K562 (cell line): ENCODE results near the gene WDR93. TPM values are rescaled to one million over a fixed set of nuclear protein-coding genes. Genes with fewer than 3 reads are reported as not detected.

Experiments
- BHLHE40 ChIP-seq: IDR thresholded peaks from 2 replicates; pipeline ENCODE4 v1.6.1; 2011; ENCODE audit warnings: low read length, improper control_type of control experiment
- CBFA2T3 ChIP-seq: fragments of 450-650 bp; IDR thresholded peaks from 2 replicates; pipeline ENCODE4 v1.6.1; 2017
- CBX5 ChIP-seq: IDR thresholded peaks from 2 replicates; pipeline ENCODE4 v1.6.1; 2014; ENCODE audit warnings: low read depth, borderline replicate concordance
- CTCFL ChIP-seq: IDR thresholded peaks from 2 replicates; pipeline ENCODE4 v1.6.1; 2011; ENCODE audit warnings: borderline replicate concordance, low read depth, mild to moderate bottlenecking, moderate library complexity, low read length; ENCODE audit not compliant: insufficient read depth, poor library complexity, severe bottlenecking
- ESRRA ChIP-seq: fragments of 450-650 bp; IDR thresholded peaks from 2 replicates; pipeline ENCODE4 v1.6.1; 2014; ENCODE audit warnings: low read depth, mild to moderate bottlenecking, moderate library complexity, borderline replicate concordance
- HMGN3 ChIP-seq: IDR thresholded peaks from 2 replicates; pipeline ENCODE4 v1.6.1; 2011; ENCODE audit warnings: borderline replicate concordance, low read depth, mild to moderate bottlenecking, mixed read lengths, low read length; ENCODE audit not compliant: insufficient read length; ENCODE audit errors: extremely low read depth
- HNRNPUL1 ChIP-seq: fragments of 200-400 bp; formaldehyde crosslinking; IDR thresholded peaks from 2 replicates; pipeline ENCODE4 v1.6.1; 2017; ENCODE audit warnings: low read length
- KAT7 ChIP-seq: sonication (generic); formaldehyde crosslinking; IDR thresholded peaks from 2 replicates; pipeline ENCODE4 v1.8.0; 2022; ENCODE audit warnings: missing genetic modification reagents, mild to moderate bottlenecking, borderline replicate concordance
- KLF13 ChIP-seq: fragments of 450-650 bp; IDR thresholded peaks from 2 replicates; pipeline ENCODE4 v1.6.1; 2016; ENCODE audit warnings: missing genetic modification characterization, low read depth, mild to moderate bottlenecking, missing compliant biosample characterization, moderate library complexity, borderline replicate concordance
- MAFF ChIP-seq: IDR thresholded peaks from 2 replicates; pipeline ENCODE4 v1.6.1; 2012; ENCODE audit warnings: low read length, improper control_type of control experiment
- MAFG ChIP-seq: fragments of 450-650 bp; conservative IDR thresholded peaks from 2 replicates; pipeline ENCODE4 v1.6.1; 2016; ENCODE audit warnings: missing genetic modification characterization, missing compliant biosample characterization
- PHB2 ChIP-seq: fragments of 450-650 bp; IDR thresholded peaks from 2 replicates; pipeline ENCODE4 v1.6.1; 2017; ENCODE audit warnings: low read depth
- RCOR1 ChIP-seq, 2 experiments: IDR thresholded peaks; 2 replicates each; pipeline ENCODE4 v1.6.1; 2012; ENCODE audit warnings: low read depth in 2 of 2, low read length in 2 of 2, borderline replicate concordance in 1 of 2, improper control_type of control experiment in 1 of 2
- SMC3 ChIP-seq: conservative IDR thresholded peaks from 2 replicates; pipeline ENCODE4 v1.6.1; 2011; ENCODE audit warnings: low read depth, low read length, improper control_type of control experiment; ENCODE audit not compliant: insufficient read depth
- SNRNP70 ChIP-seq: fragments of 200-400 bp; formaldehyde crosslinking; optimal IDR thresholded peaks from 2 replicates; pipeline ENCODE3; 2017; ENCODE audit warnings: low read depth, low read length
- TFAM ChIP-seq: fragments of 250-450 bp; sonication (Bioruptor Pico); conservative IDR thresholded peaks from 2 replicates; pipeline ENCODE4 v1.5.0; 2021; ENCODE audit warnings: mild to moderate bottlenecking, moderate library complexity
- YY1 ChIP-seq, 3 experiments: IDR thresholded peaks; 2 replicates each; pipeline ENCODE4 v1.6.1; 2011; ENCODE audit warnings: low read length in 2 of 3, mild to moderate bottlenecking in 2 of 3, moderate library complexity in 2 of 3, borderline replicate concordance in 1 of 3, control low read depth in 1 of 3, low read depth in 1 of 3; ENCODE audit not compliant: insufficient read depth in 3 of 3, insufficient replicate concordance in 2 of 3, control insufficient read depth in 1 of 3, insufficient read length in 1 of 3; ENCODE audit errors: extremely low read depth in 1 of 3
- ZBTB8A ChIP-seq: fragments of 450-650 bp; IDR thresholded peaks from 2 replicates; pipeline ENCODE4 v1.6.1; 2018; ENCODE audit warnings: mild to moderate bottlenecking, moderate library complexity; ENCODE audit not compliant: partially characterized antibody
- ZNF165 ChIP-seq: fragments of 250-450 bp; sonication (Bioruptor Pico); IDR thresholded peaks from 2 replicates; pipeline ENCODE4 v1.4.0; 2020; ENCODE audit warnings: borderline replicate concordance
- ZNF217 ChIP-seq: sonication (generic); formaldehyde crosslinking; IDR thresholded peaks from 2 replicates; pipeline ENCODE4 v1.8.0; 2022; ENCODE audit warnings: mild to moderate bottlenecking, missing genetic modification reagents
- ZNF384 ChIP-seq: IDR thresholded peaks from 2 replicates; pipeline ENCODE4 v1.6.1; 2012; ENCODE audit warnings: low read depth, low read length, improper control_type of control experiment
- ZNF57 ChIP-seq: fragments of 450-650 bp; formaldehyde crosslinking; IDR thresholded peaks from 2 replicates; pipeline ENCODE4 v1.4.0; 2020; ENCODE audit warnings: mild to moderate bottlenecking, moderate library complexity
- ZNF589 ChIP-seq: fragments of 200-800 bp; sonication (Bioruptor generic); IDR thresholded peaks from 2 replicates; pipeline ENCODE4 v1.6.1; 2016; ENCODE audit warnings: low read depth, missing genetic modification characterization, missing compliant biosample characterization
- ZNF766 ChIP-seq: fragments of 200-800 bp; sonication (Bioruptor generic); conservative IDR thresholded peaks from 2 replicates; pipeline ENCODE4 v1.6.1; 2016; ENCODE audit warnings: missing genetic modification characterization, missing compliant biosample characterization
- polyA plus RNA-seq, 8 experiments: library from polyadenylated mRNA; depleted of rRNA in 4 of 8; stranded (reverse) in 5 of 8; unstranded in 3 of 8; fragments of >200 nt; fragmentation: Nextera tagmentation in 2 of 8; fragmentation: Illumina TruSeq in 1 of 8; extraction: Ambion mirVana in 2 of 8; extraction: Trizol in 1 of 8; gene quantifications; 2 replicates each; pipeline versions ENCODE4 v1.2.1 to v1.2.3, GENCODE V29; 2011 to 2014; ENCODE audit warnings: inconsistent platforms in 1 of 8, missing spikeins in 1 of 8
- total RNA-seq, 7 experiments: library from RNA; depleted of rRNA in 6 of 7; stranded (reverse); fragments of >200 nt in 6 of 7; fragmentation: Illumina TruSeq in 2 of 7; extraction: Trizol in 2 of 7; gene quantifications; 2 replicates each; pipeline versions ENCODE4 v1.2.1 to v1.2.3, GENCODE V29; 2011 to 2021; ENCODE audit warnings: low replicate concordance in 1 of 7
- TF ChIP-seq, protein P1 (sequence below), 2 experiments: fragments of 450-650 bp; conservative IDR thresholded peaks; 2 replicates each; pipeline ENCODE4 v1.6.1; 2017; ENCODE audit warnings: mild to moderate bottlenecking in 2 of 2, moderate library complexity in 2 of 2

Gene WDR93
- total and polyA plus RNA-seq, 9 of the 15 experiments (the other 6 are each of a cell fraction or from before 2014, with no cell fraction given) = not detected

GRCh38 chr15:89781891-89782618, 91.4 kb downstream of the WDR93 start (continued):
- TF ChIP-seq HMGN3 (no peak), TFAM (CRISPR knock-in tag) (no peak), KLF13 (tag) (peak; percentile 94), YY1 (IDR thresholded peaks at IDR 0.05; ENCODE audit: borderline replicate concordance in 1 of 3, control insufficient read depth in 1 of 3, extremely low read depth in 1 of 3, insufficient read depth in 3 of 3, insufficient read length in 1 of 3, insufficient replicate concordance in 2 of 3, low read depth in 1 of 3, low read length in 2 of 3) (peak in 1 of 3 experiments; percentile 55), ZNF165 (peak; percentile 98), SMC3 (no peak), CBFA2T3 (no peak), KAT7 (CRISPR knock-in tag) (peak; percentile 47; the same call in 1 of the 2 replicates), HNRNPUL1 (no peak), CTCFL (no peak), SNRNP70 (no peak), ZNF589 (peak; percentile 99), ZNF766 (peak; percentile 99), PHB2 (no peak), RCOR1 (IDR thresholded peaks at IDR 0.05; ENCODE audit: borderline replicate concordance in 1 of 2, low read depth in 2 of 2, low read length in 2 of 2) (no peak), ZBTB8A (no peak), ESRRA (peak; percentile 68; the same call in 1 of the 2 replicates), ZNF57 (CRISPR knock-in tag) (peak; percentile 96), BHLHE40 (no peak), CBX5 (no peak), ZNF217 (no peak), MAFF (no peak), ZNF384 (0 out of 2 replicates have a peak, but pooled peaks have one; percentile 15), MAFG (peak; percentile 69; the same call in 1 of the 2 replicates)
- TF ChIP-seq, protein P1, sequence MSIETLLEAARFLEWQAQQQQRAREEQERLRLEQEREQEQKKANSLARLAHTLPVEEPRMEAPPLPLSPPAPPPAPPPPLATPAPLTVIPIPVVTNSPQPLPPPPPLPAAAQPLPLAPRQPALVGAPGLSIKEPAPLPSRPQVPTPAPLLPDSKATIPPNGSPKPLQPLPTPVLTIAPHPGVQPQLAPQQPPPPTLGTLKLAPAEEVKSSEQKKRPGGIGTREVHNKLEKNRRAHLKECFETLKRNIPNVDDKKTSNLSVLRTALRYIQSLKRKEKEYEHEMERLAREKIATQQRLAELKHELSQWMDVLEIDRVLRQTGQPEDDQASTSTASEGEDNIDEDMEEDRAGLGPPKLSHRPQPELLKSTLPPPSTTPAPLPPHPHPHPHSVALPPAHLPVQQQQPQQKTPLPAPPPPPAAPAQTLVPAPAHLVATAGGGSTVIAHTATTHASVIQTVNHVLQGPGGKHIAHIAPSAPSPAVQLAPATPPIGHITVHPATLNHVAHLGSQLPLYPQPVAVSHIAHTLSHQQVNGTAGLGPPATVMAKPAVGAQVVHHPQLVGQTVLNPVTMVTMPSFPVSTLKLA (conservative IDR thresholded peaks at IDR 0.05) = no peak
